Smooth muscle cell (in vitro differentiated cells): Measurements from ENCODE around the gene RBFOX1. TPM values are rescaled to one million over a fixed set of nuclear protein-coding genes. Genes with fewer than 3 reads are reported as not detected.

Source experiments
- DNase-seq: peaks from one replicate; lab custom pipeline; 2025; ENCODE audit not compliant: unreplicated experiment; lab: John Stamatoyannopoulos, UW
- H2AFZ ChIP-seq: fragments of 200-600 bp; sonication (generic); 2 replicates; pipeline ENCODE4 v1.6.0; 2016; ENCODE audit warnings: antibody characterized with exemption, low read depth, mild to moderate bottlenecking
- H3F3A ChIP-seq: fragments of 200-600 bp; sonication (generic); 2 replicates; pipeline ENCODE4 v1.6.0; 2017; ENCODE audit warnings: antibody characterized with exemption, low read depth
- H3K27ac ChIP-seq: fragments of 200-600 bp; sonication (generic); 2 replicates; pipeline ENCODE4 v1.5.1; 2016; ENCODE audit warnings: low read depth, mild to moderate bottlenecking
- H3K27me3 ChIP-seq: fragments of 200-600 bp; sonication (generic); 2 replicates; pipeline ENCODE4 v1.6.1; 2016; ENCODE audit warnings: low read depth, mild to moderate bottlenecking
- H3K36me3 ChIP-seq: fragments of 200-600 bp; sonication (generic); 2 replicates; pipeline ENCODE4 v1.5.1; 2016; ENCODE audit warnings: low read depth
- H3K4me1 ChIP-seq: fragments of 200-600 bp; sonication (generic); 2 replicates; pipeline ENCODE4 v1.5.1; 2016; ENCODE audit warnings: low read depth
- H3K4me2 ChIP-seq: fragments of 200-600 bp; sonication (generic); 2 replicates; pipeline ENCODE4 v1.6.0; 2016; ENCODE audit warnings: mild to moderate bottlenecking
- H3K4me3 ChIP-seq: fragments of 200-600 bp; sonication (generic); 2 replicates; pipeline ENCODE4 v1.5.1; 2016; ENCODE audit warnings: mild to moderate bottlenecking
- H3K79me2 ChIP-seq: fragments of 200-600 bp; sonication (generic); 2 replicates; pipeline ENCODE4 v1.6.0; 2016; ENCODE audit warnings: low read depth, mild to moderate bottlenecking
- H3K9ac ChIP-seq: fragments of 200-600 bp; sonication (generic); 2 replicates; pipeline ENCODE4 v1.6.0; 2016; ENCODE audit warnings: low read depth
- H3K9me3 ChIP-seq: fragments of 200-600 bp; sonication (generic); replicated peaks from 2 replicates; pipeline ENCODE4 v1.5.1; 2016; ENCODE audit warnings: low read depth
- H4K20me1 ChIP-seq: fragments of 200-600 bp; sonication (generic); 2 replicates; pipeline ENCODE4 v1.6.0; 2016; ENCODE audit warnings: low read depth
- WGBS: methylation state at CpG from one replicate; pipeline ENCODE4 v1.1.7; 2016; ENCODE audit warnings: low lambda C conversion rate; 5-methylcytosine and 5-hydroxymethylcytosine counted together
- polyA plus RNA-seq: library from polyadenylated mRNA; unstranded; fragments of >200 nt; fragmentation: Nextera tagmentation; extraction: Ambion mirVana; gene quantifications from 2 replicates; pipeline ENCODE4 v1.2.1, GENCODE V29; 2016
- total RNA-seq: library from RNA; depleted of rRNA; stranded (reverse); fragments of >200 nt; gene quantifications from 2 replicates; pipeline ENCODE4 v1.2.3, GENCODE V29; 2014
- TF ChIP-seq, protein P1 (sequence below): fragments of 200-600 bp; sonication (generic); IDR thresholded peaks from 2 replicates; pipeline ENCODE4 v1.5.1; 2017; ENCODE audit warnings: borderline replicate concordance, mild to moderate bottlenecking, antibody characterized with exemption; ENCODE audit not compliant: insufficient read depth, poor library complexity, severe bottlenecking

RBFOX1 gene
- total and polyA plus RNA-seq, 2 experiments from 2014 or later = not detected

DNA sequence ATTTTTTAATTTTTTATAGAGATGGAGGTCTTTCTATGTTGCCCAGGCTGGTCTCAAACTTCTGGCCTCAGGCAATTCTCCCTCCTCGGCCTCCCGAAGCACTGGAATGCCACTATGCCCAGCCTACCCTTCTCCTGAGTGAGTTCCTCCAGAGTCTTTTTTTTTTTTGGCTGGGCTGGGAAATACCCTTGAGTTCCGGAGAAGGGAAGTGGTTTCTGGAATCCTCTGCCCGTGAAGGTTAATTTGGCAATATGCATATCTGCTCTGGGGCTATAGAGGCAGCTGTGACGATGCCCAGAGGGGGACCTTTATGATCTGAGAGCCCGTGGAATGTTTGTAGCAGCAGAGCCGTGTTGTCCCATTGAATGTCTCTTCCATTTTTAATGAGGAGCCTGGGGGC is 217.5 kb downstream of the RBFOX1 start:
- no peaks in the 10 kb centered on the region for H3K36me3 ChIP-seq
- H2AFZ ChIP-seq = no peak overlapping the region
- no peaks in the 10 kb centered on the region for H3K79me2 ChIP-seq
- no peaks in the 10 kb centered on the region for H3K27me3 ChIP-seq
- no peaks in the 10 kb centered on the region for H3F3A ChIP-seq
- no peaks in the 10 kb centered on the region for H3K4me1 ChIP-seq
- H3K27ac ChIP-seq = no peak overlapping the region
- H3K9ac ChIP-seq = no peak overlapping the region
- no peaks in the 10 kb centered on the region for H4K20me1 ChIP-seq
- TF ChIP-seq, protein P1, sequence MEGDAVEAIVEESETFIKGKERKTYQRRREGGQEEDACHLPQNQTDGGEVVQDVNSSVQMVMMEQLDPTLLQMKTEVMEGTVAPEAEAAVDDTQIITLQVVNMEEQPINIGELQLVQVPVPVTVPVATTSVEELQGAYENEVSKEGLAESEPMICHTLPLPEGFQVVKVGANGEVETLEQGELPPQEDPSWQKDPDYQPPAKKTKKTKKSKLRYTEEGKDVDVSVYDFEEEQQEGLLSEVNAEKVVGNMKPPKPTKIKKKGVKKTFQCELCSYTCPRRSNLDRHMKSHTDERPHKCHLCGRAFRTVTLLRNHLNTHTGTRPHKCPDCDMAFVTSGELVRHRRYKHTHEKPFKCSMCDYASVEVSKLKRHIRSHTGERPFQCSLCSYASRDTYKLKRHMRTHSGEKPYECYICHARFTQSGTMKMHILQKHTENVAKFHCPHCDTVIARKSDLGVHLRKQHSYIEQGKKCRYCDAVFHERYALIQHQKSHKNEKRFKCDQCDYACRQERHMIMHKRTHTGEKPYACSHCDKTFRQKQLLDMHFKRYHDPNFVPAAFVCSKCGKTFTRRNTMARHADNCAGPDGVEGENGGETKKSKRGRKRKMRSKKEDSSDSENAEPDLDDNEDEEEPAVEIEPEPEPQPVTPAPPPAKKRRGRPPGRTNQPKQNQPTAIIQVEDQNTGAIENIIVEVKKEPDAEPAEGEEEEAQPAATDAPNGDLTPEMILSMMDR = no peak
- no peaks in the 10 kb centered on the region for H3K9me3 ChIP-seq
- no peak overlapping the region for H3K4me3 ChIP-seq
- 66% methylated on average over 7 of the region's 7 CpGs for WGBS
- DNase-seq = no peak
- H3K4me2 ChIP-seq = no peak overlapping the region

DNA sequence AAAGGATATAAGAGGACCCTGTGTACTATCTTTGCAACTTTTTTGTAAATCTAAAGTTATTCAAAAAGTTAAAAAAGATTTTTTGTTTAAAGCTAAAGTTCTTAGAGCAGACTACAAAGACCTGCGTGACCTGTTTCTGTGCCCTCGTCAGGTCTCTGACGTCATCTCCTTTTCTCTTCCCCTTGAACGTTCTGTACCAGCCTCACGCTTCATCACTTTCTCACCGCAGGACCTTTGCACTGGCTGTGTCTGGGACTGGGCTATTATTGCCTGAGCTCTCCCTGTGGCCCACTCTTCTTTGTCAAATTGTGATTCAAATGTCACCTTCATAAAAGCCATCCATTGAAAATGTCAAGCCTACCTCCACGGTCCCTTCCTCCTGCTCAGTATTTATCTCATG is 222.8 kb downstream of the RBFOX1 start:
- 92% methylated on average over 7 of the region's 7 CpGs for WGBS
- Histone ChIP-seq H3K4me3 (no peak overlapping the region), H3K27me3 (no peaks in the 10 kb centered on the region), H2AFZ (no peak overlapping the region), H3K36me3 (no peaks in the 10 kb centered on the region), H3K4me2 (no peak overlapping the region), H3K4me1 (no peaks in the 10 kb centered on the region), H3F3A (no peaks in the 10 kb centered on the region), H4K20me1 (no peaks in the 10 kb centered on the region), H3K9me3 (no peaks in the 10 kb centered on the region), H3K9ac (no peak overlapping the region), H3K79me2 (no peaks in the 10 kb centered on the region), H3K27ac (no peak overlapping the region)
- TF ChIP-seq, protein P1 = no peak
- no peak for DNase-seq

DNA sequence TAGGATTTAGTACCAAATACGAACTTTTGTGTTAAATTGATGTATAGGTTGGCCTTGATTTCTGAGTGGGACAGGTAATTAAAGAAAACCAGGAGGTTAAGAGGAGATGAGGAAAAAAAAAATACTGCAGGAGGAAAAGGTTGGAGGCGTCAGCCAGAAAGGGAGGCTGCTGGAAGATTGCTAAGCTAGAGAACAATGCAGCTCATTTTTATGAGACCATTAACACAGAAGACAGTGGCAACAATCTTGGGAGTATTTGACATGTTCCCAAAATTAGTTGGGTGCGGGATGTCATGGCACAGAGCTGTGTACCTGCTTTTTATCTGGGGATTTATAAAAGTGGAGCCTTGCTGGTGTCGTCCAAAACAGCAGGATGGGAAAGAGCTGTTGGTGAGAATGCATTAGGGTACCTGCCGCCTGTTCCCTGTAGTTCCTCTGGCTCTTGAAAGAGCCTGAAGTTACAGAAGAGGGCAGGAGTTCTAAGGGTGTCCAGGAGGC is 229.3 kb downstream of the RBFOX1 start:
- DNase-seq = no peak
- Histone ChIP-seq H3K79me2 (no peaks in the 10 kb centered on the region), H3K4me3 (no peak overlapping the region), H4K20me1 (no peaks in the 10 kb centered on the region), H3K36me3 (no peaks in the 10 kb centered on the region), H3F3A (no peaks in the 10 kb centered on the region), H3K27ac (no peak overlapping the region), H3K9me3 (no peaks in the 10 kb centered on the region), H3K4me2 (no peak overlapping the region), H3K27me3 (no peaks in the 10 kb centered on the region), H2AFZ (no peak overlapping the region), H3K4me1 (no peaks in the 10 kb centered on the region), H3K9ac (no peak overlapping the region)
- WGBS = 79% methylated on average over 5 of the region's 5 CpGs
- TF ChIP-seq, protein P1 = no peak

DNA sequence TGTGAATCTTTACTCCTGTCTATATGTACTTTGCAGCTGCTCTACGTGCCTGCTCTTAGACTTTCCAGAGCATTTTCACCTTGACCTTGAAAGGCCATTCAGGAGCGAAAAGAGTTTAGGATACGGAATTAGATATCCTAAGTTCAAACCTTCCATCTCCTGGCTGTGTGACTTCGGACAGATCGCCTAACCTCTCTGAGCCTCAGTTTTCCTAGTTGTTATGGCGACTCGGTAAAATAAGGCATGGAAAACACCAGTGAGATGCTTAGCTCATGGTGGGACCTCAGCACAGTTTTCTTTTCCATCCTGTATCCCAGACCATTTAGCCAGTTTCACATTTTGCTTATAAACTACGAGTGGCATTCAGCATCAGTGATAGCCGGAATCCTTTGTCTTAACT is 233.7 kb downstream of the RBFOX1 start:
- Histone ChIP-seq H3K79me2 (no peaks in the 10 kb centered on the region), H3K4me1 (no peaks in the 10 kb centered on the region), H3K27me3 (no peaks in the 10 kb centered on the region), H3K4me2 (no peak overlapping the region), H3K36me3 (no peaks in the 10 kb centered on the region), H3K9ac (no peak overlapping the region), H4K20me1 (no peaks in the 10 kb centered on the region), H2AFZ (no peak overlapping the region), H3F3A (no peaks in the 10 kb centered on the region), H3K4me3 (no peak overlapping the region), H3K27ac (no peak overlapping the region), H3K9me3 (no peaks in the 10 kb centered on the region)
- DNase-seq = no peak
- TF ChIP-seq, protein P1 = no peak
- 85% methylated on average over 9 of the region's 9 CpGs for WGBS
